HCT116 (cell line): Measurements from ENCODE around the gene ATP5F1E.

Experiments
- CTCF ChIP-seq, 3 experiments: fragments of 200-600 bp in 1 of 3; sonication (generic) in 1 of 3; IDR thresholded peaks in 2 of 3; conservative IDR thresholded peaks in 1 of 3; 2 replicates each; pipeline ENCODE4 v1.5.1; 2012 to 2017; ENCODE audit warnings: low read depth in 2 of 3, low read length in 2 of 3, antibody characterized with exemption in 1 of 3, borderline replicate concordance in 1 of 3, control low read depth in 1 of 3, mild to moderate bottlenecking in 1 of 3, mixed read lengths in 1 of 3, mixed run types in 1 of 3, moderate library complexity in 1 of 3; ENCODE audit not compliant: insufficient read depth in 1 of 3
- EZH2 ChIP-seq: fragments of 200-600 bp; sonication (generic); IDR thresholded peaks from 2 replicates; pipeline ENCODE4 v1.6.1; 2017; ENCODE audit warnings: antibody characterized with exemption, mixed run types
- MAX ChIP-seq: IDR thresholded peaks from 2 replicates; pipeline ENCODE4 v1.6.1; 2012
- POLR2A ChIP-seq: IDR thresholded peaks from 2 replicates; pipeline ENCODE4 v1.7.0; 2011; ENCODE audit warnings: borderline replicate concordance; ENCODE audit not compliant: insufficient read depth, insufficient read length; ENCODE audit errors: extremely low read depth
- POLR2AphosphoS5 ChIP-seq: IDR thresholded peaks from 2 replicates; pipeline ENCODE4 v1.6.1; 2011; ENCODE audit warnings: mild to moderate bottlenecking, low read depth, low read length, moderate library complexity
- SIN3A ChIP-seq: IDR thresholded peaks from 2 replicates; pipeline ENCODE4 v1.6.1; 2012; ENCODE audit warnings: low read depth
- TF ChIP-seq, protein P1 (sequence below): IDR thresholded peaks from 2 replicates; pipeline ENCODE4 v1.6.1; 2012; ENCODE audit warnings: low read depth

DNA sequence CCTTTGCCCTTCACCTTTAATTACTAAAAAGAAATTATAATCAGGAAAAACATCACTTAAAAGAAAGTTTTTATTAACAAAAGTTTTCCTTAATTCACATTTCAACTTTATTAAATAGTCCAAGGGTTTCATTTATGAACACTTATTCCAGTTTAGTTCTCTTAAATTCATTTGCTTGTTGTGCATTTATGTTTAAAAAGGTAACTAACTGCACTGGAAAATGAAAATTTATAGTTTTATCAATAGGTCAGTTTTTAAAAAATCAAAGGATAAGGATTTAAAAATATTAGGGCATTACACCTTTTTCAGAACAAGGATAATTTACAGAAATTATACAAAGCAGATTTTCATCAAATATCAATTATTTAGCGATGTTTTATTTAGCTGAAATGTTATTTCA, 958 bp upstream of the ATP5F1E start:
- TF ChIP-seq, protein P1, sequence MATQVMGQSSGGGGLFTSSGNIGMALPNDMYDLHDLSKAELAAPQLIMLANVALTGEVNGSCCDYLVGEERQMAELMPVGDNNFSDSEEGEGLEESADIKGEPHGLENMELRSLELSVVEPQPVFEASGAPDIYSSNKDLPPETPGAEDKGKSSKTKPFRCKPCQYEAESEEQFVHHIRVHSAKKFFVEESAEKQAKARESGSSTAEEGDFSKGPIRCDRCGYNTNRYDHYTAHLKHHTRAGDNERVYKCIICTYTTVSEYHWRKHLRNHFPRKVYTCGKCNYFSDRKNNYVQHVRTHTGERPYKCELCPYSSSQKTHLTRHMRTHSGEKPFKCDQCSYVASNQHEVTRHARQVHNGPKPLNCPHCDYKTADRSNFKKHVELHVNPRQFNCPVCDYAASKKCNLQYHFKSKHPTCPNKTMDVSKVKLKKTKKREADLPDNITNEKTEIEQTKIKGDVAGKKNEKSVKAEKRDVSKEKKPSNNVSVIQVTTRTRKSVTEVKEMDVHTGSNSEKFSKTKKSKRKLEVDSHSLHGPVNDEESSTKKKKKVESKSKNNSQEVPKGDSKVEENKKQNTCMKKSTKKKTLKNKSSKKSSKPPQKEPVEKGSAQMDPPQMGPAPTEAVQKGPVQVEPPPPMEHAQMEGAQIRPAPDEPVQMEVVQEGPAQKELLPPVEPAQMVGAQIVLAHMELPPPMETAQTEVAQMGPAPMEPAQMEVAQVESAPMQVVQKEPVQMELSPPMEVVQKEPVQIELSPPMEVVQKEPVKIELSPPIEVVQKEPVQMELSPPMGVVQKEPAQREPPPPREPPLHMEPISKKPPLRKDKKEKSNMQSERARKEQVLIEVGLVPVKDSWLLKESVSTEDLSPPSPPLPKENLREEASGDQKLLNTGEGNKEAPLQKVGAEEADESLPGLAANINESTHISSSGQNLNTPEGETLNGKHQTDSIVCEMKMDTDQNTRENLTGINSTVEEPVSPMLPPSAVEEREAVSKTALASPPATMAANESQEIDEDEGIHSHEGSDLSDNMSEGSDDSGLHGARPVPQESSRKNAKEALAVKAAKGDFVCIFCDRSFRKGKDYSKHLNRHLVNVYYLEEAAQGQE, result no peak
- TF ChIP-seq EZH2, result no peak
- TF ChIP-seq CTCF (IDR thresholded peaks at IDR 0.05 in 2 of 3, conservative IDR thresholded peaks at IDR 0.05 in 1 of 3; ENCODE audit: borderline replicate concordance in 1 of 3, insufficient read depth in 1 of 3, low read depth in 2 of 3, low read length in 2 of 3), result no peak
- TF ChIP-seq POLR2AphosphoS5, result no peak
- TF ChIP-seq POLR2A, result no peak
- TF ChIP-seq MAX, result no peak
- no peak for TF ChIP-seq SIN3A
